T-helper 1 cell treated with Interleukin-12 subunit alpha and Interleukin-12 subunit beta and Interleukin-4 antibody, amounts not matched to agents 30 ng/mL and 1 ng/mL, for 36 hours (primary cell): Measurements from ENCODE around the gene GIT1. TPM values are rescaled to one million over a fixed set of nuclear protein-coding genes. Genes with fewer than 3 reads are reported as not detected.

Experiments used
- intact Hi-C: fragments of 100-400 bp; cut with micrococcal nuclease; formaldehyde crosslinking; loops from one replicate; pipeline ENCODE4 v1.15.1; 2024
- total RNA-seq: library from RNA; stranded (reverse); gene quantifications from 2 replicates; pipeline ENCODE4 v1.2.3, GENCODE V29; 2022

Gene GIT1
- total RNA-seq, 1 donor from 2014 or later, result 61.3 TPM

DNA sequence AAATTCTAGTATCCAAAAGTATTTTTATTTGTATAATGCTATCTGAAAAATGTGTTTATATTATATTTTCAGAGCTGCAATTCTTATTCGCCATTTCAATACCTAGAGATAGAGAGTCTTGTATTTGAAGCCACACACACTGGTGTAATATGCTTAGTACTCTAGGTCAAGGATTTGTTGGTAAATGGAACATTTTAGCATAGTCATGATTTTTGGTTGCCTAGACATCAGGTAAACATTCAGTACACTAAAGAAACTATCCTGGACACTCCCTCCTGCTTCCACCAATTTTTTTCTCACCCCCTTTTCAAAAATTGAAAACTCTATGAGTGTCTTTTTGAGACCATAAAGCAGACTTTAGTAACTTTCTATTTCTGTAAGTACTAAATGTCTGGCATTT, 43.4 kb downstream of the GIT1 start:
- intact Hi-C loops, result no loop called here

DNA sequence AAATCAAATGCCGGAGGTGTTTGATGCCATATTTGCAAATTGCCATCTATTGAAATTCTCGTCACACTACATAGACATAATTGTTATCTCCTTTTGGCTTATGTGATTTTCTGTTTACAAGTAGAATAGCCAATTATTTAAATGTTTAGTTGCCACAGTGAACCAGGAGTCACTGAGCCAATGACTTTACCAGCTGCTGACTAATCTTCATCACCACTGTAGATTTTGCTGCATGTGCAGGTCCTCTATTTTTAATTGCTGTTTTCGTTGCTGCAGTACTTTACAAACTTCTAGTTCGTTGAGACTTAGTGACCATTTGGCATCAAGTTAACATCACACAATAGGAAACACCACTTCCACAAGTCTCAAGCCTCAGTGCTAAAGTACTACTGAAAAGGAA, 45.4 kb downstream of the GIT1 start:
- intact Hi-C loops, result loop anchor here (2.0 kb wide), 1 partner anchor 23 kb away; the partner anchor contains the start of gene ABHD15

DNA sequence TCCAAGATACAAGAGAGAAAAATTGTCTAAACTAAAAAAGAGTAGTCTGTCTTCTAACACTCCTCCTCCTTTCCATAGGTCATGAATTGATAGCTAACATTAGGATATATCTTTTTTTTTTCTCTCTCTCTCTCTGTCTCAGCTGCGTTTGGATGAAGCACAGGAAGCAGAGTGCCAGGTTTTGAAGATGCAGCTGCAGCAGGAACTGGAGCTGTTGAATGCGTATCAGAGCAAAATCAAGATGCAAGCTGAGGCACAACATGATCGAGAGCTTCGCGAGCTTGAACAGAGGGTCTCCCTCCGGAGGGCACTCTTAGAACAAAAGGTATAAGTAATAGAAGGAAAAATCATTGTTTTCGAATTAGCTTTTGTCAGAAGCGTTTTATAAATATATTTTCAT, 55.5 kb downstream of the GIT1 start:
- intact Hi-C loops, result loop anchor here (10.0 kb wide), 1 partner anchor 59 kb away; no protein-coding TSS in a partner anchor

DNA sequence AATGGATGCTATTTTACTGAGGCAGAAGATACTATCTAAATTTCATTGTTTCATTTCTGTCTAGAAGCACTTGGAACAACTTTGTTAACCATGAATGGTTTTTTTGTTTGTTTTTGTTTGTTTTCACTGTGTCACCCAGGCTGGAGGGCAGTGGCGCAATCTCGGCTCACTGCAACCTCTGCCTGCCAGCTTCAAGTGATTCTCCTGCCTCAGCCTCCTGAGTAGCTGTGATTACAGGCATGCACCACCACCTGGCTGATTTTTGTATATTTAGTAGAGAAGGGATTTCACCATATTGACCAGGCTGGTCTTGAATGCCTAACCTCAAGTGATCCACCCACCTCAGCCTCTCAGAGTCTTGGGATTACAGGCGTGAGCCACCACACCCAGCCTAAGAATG, 63.1 kb downstream of the GIT1 start:
- intact Hi-C loops, result no loop called here

DNA sequence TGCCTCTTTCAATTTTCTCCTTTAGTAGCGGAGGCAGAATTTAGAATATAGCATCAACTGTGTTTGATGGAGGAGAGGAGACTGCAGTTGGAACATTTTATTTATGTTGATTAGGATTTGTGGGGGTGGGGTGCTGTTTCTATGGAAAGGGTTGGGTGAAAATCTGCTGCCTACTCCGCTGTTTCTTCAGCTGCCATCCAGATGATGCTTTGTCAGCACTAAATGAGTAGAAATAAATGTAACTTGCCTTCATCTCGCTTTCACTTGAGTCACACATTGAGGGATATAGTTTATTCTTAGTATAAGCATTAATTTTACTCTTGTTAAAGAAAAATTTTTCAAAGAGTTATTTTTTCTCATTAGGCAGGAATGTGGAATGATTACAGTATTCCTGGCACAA, 64.8 kb downstream of the GIT1 start:
- intact Hi-C loops, result no loop called here

Other genes with a start within 250 kb of the GIT1 start
- gene TAOK1, start 199.3 kb downstream of the GIT1 start, total RNA-seq, result 60.2 and 63.6 TPM in 2 replicates
- gene ABHD15, start 22.6 kb downstream of the GIT1 start, total RNA-seq, result 15.7 and 16.6 TPM in 2 replicates
- 69.2 and 69.8 TPM in 2 replicates for gene TP53I13, start 20.9 kb downstream of the GIT1 start, total RNA-seq
- gene ANKRD13B, start 3.5 kb upstream of the GIT1 start, total RNA-seq, result 12.0 and 14.7 TPM in 2 replicates
- gene CORO6, start 33.3 kb upstream of the GIT1 start, total RNA-seq, result 1.9 and 2.8 TPM in 2 replicates